Gastroesophageal sphincter (tissue), 3 donors: ENCODE results near the gene AKAP12.

Experiments used
- CTCF ChIP-seq, 4 experiments: fragments of 200-600 bp in 2 of 4; fragments of 450-650 bp in 2 of 4; sonication (generic) in 1 of 4; IDR thresholded peaks; one replicate each; pipeline ENCODE4 v1.5.1; 2017 to 2019; ENCODE audit warnings: antibody characterized with exemption in 4 of 4, mild to moderate bottlenecking in 2 of 4, moderate library complexity in 2 of 4
- POLR2A ChIP-seq, 2 donors: fragments of 450-650 bp; IDR thresholded peaks; one replicate each; pipeline ENCODE4 v1.6.1; 2017; ENCODE audit warnings: antibody characterized with exemption in 2 of 2, mild to moderate bottlenecking in 2 of 2, moderate library complexity in 1 of 2

- no peak for TF ChIP-seq CTCF (IDR thresholded peaks at IDR 0.05)
- TF ChIP-seq POLR2A (IDR thresholded peaks at IDR 0.05), result no peak
Measured at GRCh38 chr6:151377095-151377494, 137.3 kb downstream of the AKAP12 start.
